RPMI8226 (cell line): ENCODE data around the gene MOXD1.

Source experiments
- DNase-seq: peaks from one replicate; pipeline ENCODE4 v3.0.0-alpha.2; 2015

MOXD1 gene

DNA sequence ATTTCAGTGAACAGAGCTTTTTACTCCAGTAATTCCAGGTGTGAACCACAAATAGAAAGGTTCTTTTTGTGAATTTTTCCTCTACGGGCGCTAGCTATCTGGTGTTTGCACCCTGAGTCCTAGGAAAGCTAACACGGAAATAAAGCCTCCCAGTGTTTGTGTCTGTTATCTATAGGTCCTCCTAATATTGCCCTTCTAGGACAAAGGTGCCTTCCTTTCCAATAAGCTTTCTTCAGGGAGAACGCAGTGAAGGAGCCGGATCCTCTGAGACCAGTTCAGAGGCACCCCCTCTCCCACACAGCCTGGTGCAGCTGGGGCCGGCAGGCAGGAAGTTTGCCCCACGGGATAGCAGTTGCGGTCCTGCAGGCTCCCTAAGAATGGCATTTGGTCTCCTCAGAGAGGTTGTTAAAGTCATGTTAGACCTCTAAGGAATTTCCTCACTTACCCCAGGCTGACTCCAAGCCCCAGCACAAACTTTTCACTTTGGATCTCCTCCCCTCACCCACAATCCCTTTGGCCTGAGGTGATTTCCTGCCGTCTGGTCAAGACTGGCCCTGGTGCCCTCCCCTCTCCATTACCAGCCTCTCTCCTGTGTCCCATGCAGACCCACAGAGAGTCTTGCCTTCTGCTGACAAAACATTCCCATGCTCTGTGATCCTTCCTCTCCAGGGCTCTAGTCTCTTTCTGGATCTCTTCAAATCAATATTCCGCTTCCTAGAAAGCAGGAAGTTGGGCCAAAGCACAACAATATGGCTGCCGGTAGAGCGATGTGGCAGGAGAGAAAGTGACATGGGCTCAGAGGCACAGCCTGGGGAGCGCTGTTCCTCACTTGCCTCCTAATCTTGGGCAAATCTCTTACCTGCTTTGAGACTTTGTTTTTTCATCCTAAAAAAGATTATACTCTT is 126.0 kb downstream of the MOXD1 start:
- no peak for DNase-seq

DNA sequence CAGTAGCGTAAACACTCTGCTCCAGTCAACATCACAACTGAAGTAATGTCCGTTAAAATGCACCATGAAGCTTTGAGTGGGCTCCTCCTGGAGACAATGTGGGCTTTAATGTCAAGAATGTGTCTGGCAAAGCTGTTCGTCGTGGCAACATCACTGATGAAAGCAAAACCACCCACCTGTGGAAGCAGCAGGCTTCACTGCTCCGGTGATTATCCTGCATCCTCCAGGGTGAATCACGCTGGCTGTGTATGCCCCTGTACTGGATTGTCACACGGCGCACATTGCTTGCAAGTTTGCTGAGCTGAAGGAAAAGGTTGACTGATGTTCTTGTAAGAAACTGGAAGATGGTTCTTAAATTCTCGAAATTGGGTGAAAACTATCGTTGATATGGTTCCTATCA is 128.5 kb downstream of the MOXD1 start:
- DNase-seq: no peak

DNA sequence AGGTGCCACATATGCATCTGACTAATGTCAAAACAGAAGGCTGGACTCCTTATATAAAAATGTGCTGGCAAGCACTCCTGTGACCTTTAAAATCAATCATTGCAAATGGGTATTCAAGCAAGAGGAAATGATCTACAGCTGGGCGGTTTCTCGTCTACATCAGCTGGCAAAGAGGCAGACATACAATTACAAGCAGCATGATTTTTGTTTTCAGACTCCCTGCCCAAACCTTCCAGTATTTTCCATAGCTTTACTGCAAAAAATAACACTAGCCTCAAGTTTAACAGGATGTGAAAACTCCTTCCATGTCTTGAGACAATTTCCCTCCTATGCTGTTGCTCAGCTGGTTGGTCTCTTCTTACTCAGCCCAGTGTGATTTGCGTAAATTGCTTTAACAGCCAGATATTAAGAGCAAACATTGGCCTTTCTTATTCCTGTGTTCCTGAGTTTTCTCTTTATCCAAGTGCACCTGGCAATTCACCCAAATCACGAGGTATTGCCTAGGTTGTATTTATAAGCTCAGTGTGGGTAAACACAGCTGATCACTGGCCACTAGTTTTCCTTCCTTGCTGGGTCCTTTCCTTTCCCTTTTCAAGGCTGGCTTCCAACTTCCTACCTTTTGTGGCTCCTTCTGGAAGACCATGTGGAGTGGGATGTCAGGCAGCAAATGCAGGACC is 130.4 kb downstream of the MOXD1 start:
- DNase-seq: peak; percentile 42

DNA sequence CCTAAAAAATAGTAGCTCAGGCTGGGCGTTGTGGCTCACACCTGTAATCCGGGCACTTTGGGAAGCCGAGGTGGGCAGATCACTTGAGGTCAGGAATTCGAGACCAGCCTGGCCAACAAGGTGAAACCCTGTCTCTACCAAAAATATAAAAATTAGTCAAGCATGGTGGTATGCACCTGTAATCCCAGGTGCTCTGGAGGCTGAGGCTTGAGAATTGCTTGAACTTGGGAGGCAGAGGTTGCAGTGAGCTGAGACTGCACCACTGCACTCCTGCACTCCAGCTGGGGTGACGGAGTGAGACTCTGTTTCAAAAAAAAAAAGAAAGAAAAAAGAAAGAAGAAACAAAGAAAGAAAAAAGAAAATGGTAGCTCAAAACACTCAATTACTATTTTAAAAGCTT is 132.6 kb downstream of the MOXD1 start:
- peak; percentile 68 for DNase-seq

DNA sequence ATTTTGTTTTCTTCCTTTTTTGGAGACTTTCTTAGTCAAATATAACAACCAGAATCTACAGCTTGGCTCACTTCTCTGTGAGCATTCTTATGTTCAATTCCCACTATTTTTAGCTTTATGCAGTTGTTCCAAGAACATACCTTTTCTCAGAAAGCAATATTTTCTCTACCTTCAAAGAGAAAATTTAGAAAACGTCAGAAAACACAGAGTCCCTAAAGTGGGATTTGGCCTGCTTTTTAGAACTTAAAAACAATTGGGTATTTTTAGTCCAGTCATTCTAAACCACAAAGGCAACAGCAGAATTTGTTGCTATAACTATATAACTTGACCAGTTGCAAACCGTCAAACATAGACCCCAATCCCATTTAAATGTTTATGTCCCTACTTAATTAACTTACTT is 133.1 kb downstream of the MOXD1 start:
- DNase-seq: no peak

DNA sequence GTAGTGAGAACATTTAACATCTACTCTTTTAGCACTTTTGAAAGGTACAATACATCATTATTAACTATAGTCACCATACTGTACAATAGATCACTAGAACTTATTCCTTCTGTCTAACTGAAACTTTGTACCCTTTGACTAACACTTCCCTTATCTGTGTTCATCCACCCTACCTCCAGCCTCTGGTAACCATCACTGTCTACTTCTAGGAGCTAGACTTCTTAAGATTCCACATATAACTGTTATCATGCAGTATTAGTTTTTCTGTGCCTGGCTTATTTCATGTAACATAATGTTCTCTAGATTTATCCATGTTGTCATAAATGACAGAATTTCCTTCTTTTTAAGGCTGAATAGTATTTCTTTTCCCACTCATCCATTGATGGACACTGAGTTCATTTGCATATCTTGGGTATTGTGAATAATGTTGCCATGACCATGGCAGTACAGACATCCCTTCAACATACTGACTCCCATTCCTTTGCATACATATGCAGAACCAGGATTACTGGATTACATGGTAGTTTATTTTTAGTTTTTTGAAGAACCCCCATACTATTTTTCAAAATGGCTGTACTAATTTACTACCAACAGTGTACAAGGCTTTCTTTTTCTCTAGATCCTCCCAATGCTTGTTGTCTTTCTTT is 135.7 kb downstream of the MOXD1 start:
- no peak for DNase-seq

DNA sequence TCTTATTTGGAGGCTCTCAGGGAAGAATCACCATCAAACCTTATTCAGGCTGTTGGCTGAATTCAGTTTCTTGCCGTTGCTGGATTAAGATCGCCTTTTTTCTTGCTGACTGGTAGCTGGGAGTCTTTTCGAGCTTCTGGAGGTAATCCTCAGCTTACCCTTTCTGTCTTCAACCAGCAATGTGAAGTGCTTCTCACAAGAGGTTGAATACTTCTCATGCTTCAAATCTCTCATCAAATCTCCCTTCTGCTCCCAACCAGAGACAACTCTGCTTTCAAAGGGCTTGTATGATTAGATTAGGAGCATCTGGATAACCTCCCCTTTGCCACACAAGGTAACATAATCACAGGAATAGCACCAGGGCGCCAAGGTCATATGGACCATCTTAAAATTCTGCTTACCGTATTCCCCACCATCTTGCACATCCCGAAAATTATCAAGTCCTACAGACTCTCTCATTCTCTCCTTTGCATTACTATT is 137.2 kb downstream of the MOXD1 start:
- DNase-seq: no peak

DNA sequence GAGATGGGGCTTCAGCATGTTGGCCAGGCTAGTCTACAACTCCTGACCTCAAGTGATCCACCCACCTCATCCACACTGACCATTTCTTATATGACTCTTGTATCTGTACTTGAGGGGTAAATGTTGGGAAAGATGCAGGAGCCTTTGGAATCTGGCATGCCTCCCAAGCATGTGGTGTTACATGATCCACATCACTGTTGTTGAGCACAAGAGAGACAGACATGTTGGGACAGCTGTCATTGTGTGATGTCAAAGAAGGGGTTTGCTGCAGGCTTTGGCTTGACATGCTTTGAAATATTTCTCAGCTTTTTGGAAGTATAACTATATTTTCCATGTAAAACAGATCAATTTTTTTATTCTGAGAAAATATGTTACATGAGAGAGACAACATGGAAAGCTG is 139.9 kb downstream of the MOXD1 start:
- DNase-seq: no peak

DNA sequence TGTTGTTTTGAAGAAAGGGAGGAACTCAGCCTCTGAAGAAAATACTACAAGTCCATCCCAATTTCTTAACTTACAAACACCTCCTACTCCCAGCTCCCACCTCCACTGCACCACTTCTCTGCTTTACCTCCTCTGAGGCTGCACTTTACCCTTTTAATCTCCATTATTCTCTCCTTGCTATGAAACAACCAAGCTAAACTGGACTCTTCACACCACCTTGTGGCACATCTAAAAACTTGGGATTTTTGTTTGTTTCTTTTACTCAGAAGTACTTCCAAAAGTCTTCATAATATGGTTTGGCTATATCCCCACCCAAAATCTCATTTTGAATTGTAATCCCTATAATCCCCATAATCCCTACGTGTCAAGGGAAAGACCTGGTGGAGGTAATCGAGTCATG is 142.2 kb downstream of the MOXD1 start:
- no peak for DNase-seq

DNA sequence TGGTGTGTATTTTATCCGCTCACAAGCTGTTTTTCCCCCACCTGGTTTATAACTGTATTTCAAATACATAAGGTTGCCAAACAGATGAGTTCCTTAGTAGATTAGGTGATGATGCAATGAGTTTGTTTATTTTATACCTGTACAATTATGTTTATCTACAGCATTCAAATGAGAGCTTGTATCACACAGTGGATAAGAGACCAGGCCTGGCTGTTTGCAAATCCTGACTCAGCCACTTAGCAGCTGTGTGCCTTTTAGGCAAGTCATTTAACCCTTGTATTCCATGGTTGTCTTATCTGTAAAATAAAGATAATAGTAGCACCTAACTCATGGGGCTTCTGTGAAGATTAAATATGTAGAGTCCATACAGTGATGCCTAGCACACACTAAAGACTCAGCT is 143.7 kb downstream of the MOXD1 start:
- no peak for DNase-seq

DNA sequence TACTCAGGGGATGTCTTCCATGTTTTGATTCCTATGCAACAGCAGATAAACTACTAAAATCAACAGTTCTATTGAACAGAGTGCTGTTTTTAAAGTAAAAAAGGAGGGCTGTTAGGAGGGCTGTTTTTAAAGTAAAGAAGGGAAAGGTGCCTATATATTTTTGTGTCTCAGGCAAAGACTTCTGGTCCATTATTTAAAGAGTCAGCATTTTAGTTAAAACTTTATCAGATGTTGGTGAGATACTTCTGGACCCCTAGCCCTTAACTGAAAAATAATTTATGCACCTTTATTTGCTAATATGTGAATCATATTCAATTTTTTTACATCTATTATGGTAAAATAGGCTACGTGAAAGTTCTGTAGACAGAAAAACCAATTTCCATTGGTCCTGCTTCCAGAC is 144.8 kb downstream of the MOXD1 start:
- no peak for DNase-seq

DNA sequence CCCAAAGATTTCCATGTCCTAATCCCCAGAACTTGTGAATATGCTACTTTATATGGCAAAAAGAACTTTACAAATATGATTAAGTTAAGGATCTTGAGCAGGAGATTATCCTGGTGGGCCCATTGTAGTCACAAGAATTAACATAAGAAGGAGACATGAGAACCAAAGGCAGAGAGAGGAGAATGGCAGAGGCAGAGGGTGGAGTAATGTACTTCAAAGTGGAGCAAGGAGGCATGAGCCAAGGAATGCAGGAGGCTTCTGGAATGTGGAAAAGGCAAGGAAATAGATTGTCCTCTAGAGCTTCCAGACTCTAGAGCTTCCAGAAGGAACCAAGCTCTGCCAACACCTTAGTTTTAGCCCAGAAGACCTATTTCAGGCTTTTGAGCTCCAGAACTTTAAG is 147.4 kb downstream of the MOXD1 start:
- no peak for DNase-seq

DNA sequence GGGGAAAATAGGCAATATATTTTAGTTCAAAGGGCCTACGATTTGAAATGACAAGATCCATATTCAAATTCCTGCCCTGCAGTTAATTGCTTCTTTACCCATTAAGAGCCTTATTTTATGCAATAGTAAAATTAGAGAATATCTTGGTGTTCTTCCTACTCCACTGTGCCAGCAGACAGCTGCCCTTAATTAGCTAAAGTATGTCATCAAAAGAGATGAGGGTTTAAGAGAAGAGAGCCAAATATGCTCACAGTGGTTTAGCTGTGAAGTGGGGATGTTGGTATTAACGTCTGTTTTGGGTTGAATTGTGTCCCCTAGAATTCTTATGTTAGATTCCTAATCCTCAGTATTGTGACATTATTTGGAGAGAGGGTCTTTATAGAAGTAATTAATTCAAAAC is 148.1 kb downstream of the MOXD1 start:
- DNase-seq: no peak

DNA sequence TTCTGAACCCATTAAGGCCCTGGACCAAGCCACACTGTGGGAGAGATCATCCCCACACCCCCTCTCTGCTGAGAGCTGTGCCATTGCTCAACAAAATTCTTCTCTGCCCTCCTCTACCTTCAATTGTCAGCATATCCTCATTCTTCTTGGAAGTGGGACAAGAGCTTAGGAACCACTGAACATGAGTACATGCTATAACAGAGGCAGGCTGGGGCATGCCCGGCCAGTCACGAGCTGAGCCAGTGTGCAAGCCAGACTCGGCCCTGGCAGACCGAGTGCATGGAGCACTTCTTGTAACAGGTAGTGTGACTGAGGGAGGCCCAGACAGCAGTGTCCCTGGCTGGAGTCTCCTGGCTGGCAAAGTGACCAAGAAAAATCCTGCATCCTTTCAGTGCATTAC is 149.2 kb downstream of the MOXD1 start:
- no peak for DNase-seq

DNA sequence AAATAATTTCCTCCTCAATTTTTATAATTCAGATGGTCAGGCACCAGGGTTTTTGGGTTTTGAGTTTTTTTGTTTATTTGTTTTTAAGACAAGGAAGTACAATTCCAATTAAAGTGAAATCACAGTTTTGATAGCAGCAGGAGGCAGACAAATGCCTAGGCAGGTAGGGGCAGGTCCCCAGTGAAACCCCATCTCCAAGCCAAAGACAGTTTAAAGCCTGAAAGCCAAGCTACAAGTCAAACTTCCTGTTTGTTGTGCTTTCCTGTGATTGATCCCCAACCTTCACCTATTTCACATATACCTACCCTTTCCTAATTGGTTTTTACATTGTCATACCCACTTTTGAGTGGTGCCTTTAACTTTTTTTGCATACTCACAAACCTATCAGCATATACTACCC is 149.6 kb downstream of the MOXD1 start:
- DNase-seq: no peak

DNA sequence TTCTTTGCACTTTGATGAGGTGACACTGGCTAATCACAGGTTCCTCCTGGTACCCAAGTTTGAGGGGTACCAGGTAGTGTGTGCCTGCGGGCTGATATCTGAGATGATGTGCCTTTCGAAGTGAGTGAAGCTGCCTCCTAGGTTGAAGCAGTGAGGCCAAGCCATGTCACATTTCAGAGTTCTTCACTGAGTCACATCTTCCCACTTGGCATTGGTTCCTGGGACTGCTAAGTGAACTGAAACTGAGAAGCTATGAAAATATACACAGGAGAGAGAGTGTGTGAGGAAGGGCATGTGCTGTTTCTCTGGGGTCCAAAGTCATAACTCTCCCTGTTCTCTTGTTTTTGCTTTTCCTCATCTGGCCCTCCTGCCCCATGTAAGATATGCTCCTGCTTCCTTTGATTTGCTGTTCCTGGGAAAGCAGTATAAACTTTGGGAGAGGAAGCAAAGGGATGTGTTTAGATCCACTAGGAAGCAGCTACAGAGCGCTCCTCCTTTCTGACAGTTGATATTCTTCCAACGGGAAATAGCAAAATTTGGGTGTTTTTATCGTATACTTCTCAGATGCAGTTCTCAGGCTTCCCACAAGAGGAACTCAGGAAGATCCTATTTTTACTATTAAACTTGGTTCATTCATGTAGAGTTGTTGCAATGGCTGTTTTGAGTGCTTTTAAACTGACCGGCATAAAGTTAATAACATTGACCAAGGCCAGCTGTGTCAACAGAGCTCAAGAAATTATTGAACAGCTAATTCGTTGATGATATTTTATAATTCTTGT is 153.7 kb downstream of the MOXD1 start:
- no peak for DNase-seq

DNA sequence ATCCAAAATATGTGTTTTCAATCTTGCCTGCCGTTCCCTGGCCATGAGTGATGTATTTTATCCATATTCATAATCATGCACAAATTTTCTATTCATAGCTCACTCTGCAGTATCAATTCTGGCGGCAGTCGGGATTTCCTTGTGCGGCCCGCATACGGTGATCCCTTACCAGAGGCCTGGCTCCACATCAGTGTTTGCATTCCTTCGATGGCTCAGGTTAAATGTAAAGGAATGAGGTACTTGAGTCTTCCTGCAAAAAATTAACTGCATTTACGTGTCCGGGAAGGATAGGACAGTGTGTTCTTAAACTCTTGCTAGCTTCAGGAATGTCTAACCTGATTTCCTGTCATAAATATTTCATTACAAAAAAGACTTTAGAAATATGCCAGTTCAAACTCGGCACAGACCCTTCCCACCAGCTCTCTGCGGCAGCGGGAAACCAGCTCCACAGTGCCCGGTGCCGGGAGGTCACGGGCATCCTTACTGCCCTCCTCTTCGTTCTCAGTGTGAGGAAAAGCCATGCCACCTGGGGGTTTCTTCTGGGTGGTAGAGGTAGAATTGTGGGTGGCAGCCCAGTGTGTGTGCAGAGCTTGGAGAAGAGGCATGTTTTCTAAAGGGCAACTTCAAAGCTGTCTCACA is 154.5 kb downstream of the MOXD1 start:
- DNase-seq: no peak

DNA sequence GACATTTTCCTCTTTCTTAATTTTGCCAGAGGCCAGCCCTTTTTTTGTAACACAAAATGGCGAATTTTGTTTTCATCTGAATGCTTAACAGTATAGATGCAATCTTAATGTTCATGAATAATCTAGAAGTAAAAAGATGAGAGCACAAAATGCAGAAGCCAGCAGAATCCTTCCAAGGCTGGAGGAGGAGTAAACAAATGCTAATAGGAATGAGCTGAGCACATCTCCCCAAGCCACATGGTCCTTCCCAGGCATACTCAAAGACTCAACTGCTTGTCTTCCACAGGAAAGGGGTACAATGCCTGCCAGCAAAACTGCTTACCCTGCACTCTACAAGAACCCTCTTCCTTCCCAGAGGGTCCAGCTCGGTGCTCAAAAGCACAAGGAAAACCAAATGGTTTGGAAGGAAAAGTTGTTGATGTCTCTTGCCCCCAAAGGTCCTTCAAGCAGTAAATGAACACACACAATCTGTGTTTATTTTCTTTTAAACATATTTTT is 155.1 kb downstream of the MOXD1 start:
- DNase-seq: no peak
